Psoas muscle (tissue), 8 donors: ENCODE results near the gene BEST2. TPM values are rescaled to one million over a fixed set of nuclear protein-coding genes. Genes with fewer than 3 reads are reported as not detected.

Source experiments
- ATAC-seq, 4 donors: fragments of 200-7000 bp; cut with Tn5 transposase; one replicate each; pipeline ENCODE4 v1.9.1; 2020; ENCODE audit warnings: moderate library complexity in 3 of 4, mild to moderate bottlenecking in 2 of 4
- DNase-seq, 2 donors: peaks; one replicate each; pipeline ENCODE4 v3.0.0-alpha.2; 2020
- H3K27ac ChIP-seq: fragments of 200-600 bp; one replicate; pipeline ENCODE4 v1.8.0; 2022
- H3K27me3 ChIP-seq, 3 donors: fragments of 200-600 bp in 1 of 3; one replicate each; pipeline versions ENCODE4 v1.6.1 to v1.8.0; 2013 to 2022; ENCODE audit warnings: low read length in 2 of 3, mild to moderate bottlenecking in 2 of 3, moderate library complexity in 1 of 3; ENCODE audit not compliant: insufficient read depth in 3 of 3
- H3K36me3 ChIP-seq, 2 donors: fragments of 200-600 bp in 1 of 2; one replicate each; pipeline versions ENCODE4 v1.6.1 to v1.8.0; 2013 to 2022; ENCODE audit warnings: low read depth in 1 of 2, mild to moderate bottlenecking in 1 of 2, moderate library complexity in 1 of 2; ENCODE audit not compliant: insufficient read depth in 1 of 2
- H3K4me1 ChIP-seq: fragments of 200-600 bp; one replicate; pipeline ENCODE4 v1.8.0; 2022
- H3K4me3 ChIP-seq: fragments of 200-600 bp; one replicate; pipeline ENCODE4 v1.8.0; 2022; ENCODE audit warnings: mild to moderate bottlenecking
- H3K9me3 ChIP-seq: fragments of 200-600 bp; one replicate; pipeline ENCODE4 v1.8.0; 2022
- WGBS, 3 donors: extraction: QIAGEN DNeasy Blood & Tissue Kit; methylation state at CpG; one replicate each; pipeline versions ENCODE4 v1.1.6 to v1.1.7; 2013; 5-methylcytosine and 5-hydroxymethylcytosine counted together
- intact Hi-C, 2 donors: fragments of 100-400 bp; cut with DNase I; formaldehyde crosslinking; loops; one replicate each; pipeline versions ENCODE4 v1.11.0 to v1.14.2; 2022
- polyA plus RNA-seq, 3 donors: library from polyadenylated mRNA; stranded (reverse); fragments of 200-250 nt; gene quantifications; one replicate each; pipeline ENCODE4 v1.2.3, GENCODE V29; 2013
- total RNA-seq, 4 donors: library from RNA; stranded (reverse); fragmentation: NEBNext Ultra II Directional in 2 of 4; extraction: Animal tissue kit (Norgen Biotek cat#: 25700) in 2 of 4; gene quantifications; one replicate each; pipeline versions ENCODE4 v1.2.1 to v1.2.4, GENCODE V29; 2021 to 2023
- TF ChIP-seq, protein P1 (sequence below): fragments of 200-600 bp; IDR thresholded peaks from one replicate; pipeline ENCODE4 v1.8.0; 2022; ENCODE audit warnings: antibody characterized with exemption
- donor health status: healthy with polysubstance abuse.
- donor health status: DM: no; HTN: no; CAD: no; lungs with moderate emphysema.
- donor health status: Bipolar disorder and iron deficiency.
- donor health status: healthy.
- donor health status: DM: yes; HTN: yes; CAD: no.
- donor health status: DM: no; HTN: no; CAD: no.
- donor health status: DM: no; HTN: no; CAD: no.
- donor health status: DM: yes; HTN: yes; CAD: no.

Gene BEST2
- total and polyA plus RNA-seq, 7 donors, result 0.04 to 0.37 (median 0.08) TPM; not detected in 4

DNA sequence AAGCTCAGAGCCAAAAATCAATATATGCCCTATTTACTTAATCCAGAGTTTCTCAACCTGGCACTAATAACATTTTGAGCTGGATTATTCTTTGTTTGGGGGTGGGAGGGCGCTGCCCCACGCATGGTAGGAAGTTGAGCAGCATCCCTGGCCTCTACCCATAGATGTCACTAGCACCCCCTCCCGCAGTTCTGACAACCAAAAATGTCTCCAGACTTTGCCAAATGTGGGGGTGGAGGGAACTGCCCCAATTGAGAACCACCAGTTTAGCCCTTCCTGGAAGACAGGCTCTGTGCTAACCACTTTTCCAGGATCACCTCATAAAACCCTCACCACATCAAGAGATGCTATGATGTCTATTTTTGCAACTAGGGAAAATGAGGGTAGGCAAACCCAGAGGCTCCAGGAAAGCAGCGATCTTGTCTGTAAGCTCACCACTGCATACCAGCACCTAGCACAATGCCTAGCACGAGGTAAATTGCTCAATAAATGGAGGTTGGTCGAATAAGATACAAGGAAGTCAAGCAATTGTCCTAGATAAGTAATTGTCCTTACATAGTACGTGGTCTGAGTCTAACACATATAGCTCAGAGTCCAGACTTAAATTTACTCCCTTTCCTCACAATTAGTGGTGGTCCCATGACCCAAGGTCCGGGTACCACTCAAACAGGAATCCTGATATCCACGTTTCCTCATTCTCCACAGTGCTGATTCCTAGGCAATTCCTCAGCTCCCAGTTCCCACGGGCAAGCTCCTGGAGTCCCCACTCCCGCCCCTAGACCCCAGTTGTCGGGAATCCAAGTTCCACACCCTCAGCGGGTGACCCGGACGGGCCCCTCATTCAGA lies 18.0 kb upstream of the BEST2 start:
- H3K9me3 ChIP-seq, result no peaks in the 10 kb centered on the region
- H3K27ac ChIP-seq, result peak overlapping the region; percentile 92
- TF ChIP-seq, protein P1, sequence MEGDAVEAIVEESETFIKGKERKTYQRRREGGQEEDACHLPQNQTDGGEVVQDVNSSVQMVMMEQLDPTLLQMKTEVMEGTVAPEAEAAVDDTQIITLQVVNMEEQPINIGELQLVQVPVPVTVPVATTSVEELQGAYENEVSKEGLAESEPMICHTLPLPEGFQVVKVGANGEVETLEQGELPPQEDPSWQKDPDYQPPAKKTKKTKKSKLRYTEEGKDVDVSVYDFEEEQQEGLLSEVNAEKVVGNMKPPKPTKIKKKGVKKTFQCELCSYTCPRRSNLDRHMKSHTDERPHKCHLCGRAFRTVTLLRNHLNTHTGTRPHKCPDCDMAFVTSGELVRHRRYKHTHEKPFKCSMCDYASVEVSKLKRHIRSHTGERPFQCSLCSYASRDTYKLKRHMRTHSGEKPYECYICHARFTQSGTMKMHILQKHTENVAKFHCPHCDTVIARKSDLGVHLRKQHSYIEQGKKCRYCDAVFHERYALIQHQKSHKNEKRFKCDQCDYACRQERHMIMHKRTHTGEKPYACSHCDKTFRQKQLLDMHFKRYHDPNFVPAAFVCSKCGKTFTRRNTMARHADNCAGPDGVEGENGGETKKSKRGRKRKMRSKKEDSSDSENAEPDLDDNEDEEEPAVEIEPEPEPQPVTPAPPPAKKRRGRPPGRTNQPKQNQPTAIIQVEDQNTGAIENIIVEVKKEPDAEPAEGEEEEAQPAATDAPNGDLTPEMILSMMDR, result no peak
- ATAC-seq (no peak), DNase-seq (no peak)
- H3K27me3 ChIP-seq, result no peaks in the 10 kb centered on the region
- 1 to 2% (median 2%) methylated on average over 15 of the region's 15 CpGs for WGBS, 3 donors
- H3K4me1 ChIP-seq, result peaks cover 38% of the 10 kb centered on the region
- H3K4me3 ChIP-seq, result peak overlapping the region; percentile 89
- intact Hi-C loops, result no loop called here
- peaks cover 0 to 34% of the 10 kb centered on the region in 2 donors for H3K36me3 ChIP-seq

- DNase-seq (peak; percentile 73 to 89), ATAC-seq (peak; percentile 87 to 91 (median 89))
- H3K9me3 ChIP-seq, result no peaks in the 10 kb centered on the region
- peak within 1 kb of the TSS; percentile 91 for H3K27ac ChIP-seq
- TF ChIP-seq, protein P1, result no peak
- H3K4me1 ChIP-seq, result peaks cover 39% of the 10 kb centered on the region
- H3K27me3 ChIP-seq, result no peaks in the 10 kb centered on the region
- H3K36me3 ChIP-seq, result peaks cover 0 to 38% of the 10 kb centered on the region in 2 donors
- WGBS, 3 donors, result 0% methylated on average over 29 of the region's 29 CpGs
- H3K4me3 ChIP-seq, result peak within 1 kb of the TSS; percentile 81
- intact Hi-C loops, result no loop called here
Measured at GRCh38 chr19:12736995-12737834, 14.4 kb upstream of the BEST2 start, which contains the start of gene GET3. TSS of gene GET3 (plus strand) at chr19:12737497. CDS start at chr19:12737506, 9 bp downstream.

- peaks cover 0 to 41% of the 10 kb centered on the region in 2 donors for H3K36me3 ChIP-seq
- intact Hi-C loops, result no loop called here
- WGBS, 3 donors, result 10 to 14% (median 11%) methylated on average over 13 of the region's 13 CpGs
- DNase-seq, result no peak
- H3K27ac ChIP-seq, result peak overlapping the region; percentile 91
- no peak for ATAC-seq
- peaks cover 32% of the 10 kb centered on the region for H3K4me1 ChIP-seq
- H3K9me3 ChIP-seq, result no peaks in the 10 kb centered on the region
- H3K27me3 ChIP-seq, result no peaks in the 10 kb centered on the region
- TF ChIP-seq, protein P1, result no peak
- H3K4me3 ChIP-seq, result peak overlapping the region; percentile 81
Measured at GRCh38 chr19:12737835-12738351, 13.7 kb upstream of the BEST2 start.

- Histone ChIP-seq H3K27ac (no peak overlapping the region), H3K9me3 (no peaks in the 10 kb centered on the region), H3K4me1 (no peaks in the 10 kb centered on the region), H3K4me3 (no peak overlapping the region), H3K27me3 (peaks cover 0 to 9% (median 2%) of the 10 kb centered on the region in 3 donors), H3K36me3 (peaks cover 17 to 69% of the 10 kb centered on the region in 2 donors)
- DNase-seq (no peak), ATAC-seq (no peak)
- TF ChIP-seq, protein P1, result no peak
- WGBS, 3 donors, result 80 to 85% (median 83%) methylated on average over 19 to 22 of the region's 22 CpGs
- intact Hi-C loops, result no loop called here
Measured at GRCh38 chr19:12745166-12745897, 6.3 kb upstream of the BEST2 start.
